ENCODE data around the gene FAM193A. TPM values are rescaled to one million over a fixed set of nuclear protein-coding genes. Genes with fewer than 3 reads are reported as not detected.
A peak's percentile ranks its signal among the peaks of the same experiment; 100 is the strongest.

Gene FAM193A
- total RNA-seq, 1 donor from 2014 or later: 26.1 TPM

GRCh38 chr4:2745516-2745915, 209.1 kb downstream of the FAM193A start:
- Histone ChIP-seq H3K9me3 (no peaks in the 10 kb centered on the region), H3K4me1 (peaks cover 17% of the 10 kb centered on the region), H3K27ac (peak overlapping the region; percentile 31), H3K4me3 (no peak overlapping the region), H3K27me3 (ENCODE audit: low read depth) (no peaks in the 10 kb centered on the region), H3K36me3 (peaks cover 73% of the 10 kb centered on the region)
- ATAC-seq: no peak
- DNase-seq: peak; percentile 3
- TF ChIP-seq, protein P1, sequence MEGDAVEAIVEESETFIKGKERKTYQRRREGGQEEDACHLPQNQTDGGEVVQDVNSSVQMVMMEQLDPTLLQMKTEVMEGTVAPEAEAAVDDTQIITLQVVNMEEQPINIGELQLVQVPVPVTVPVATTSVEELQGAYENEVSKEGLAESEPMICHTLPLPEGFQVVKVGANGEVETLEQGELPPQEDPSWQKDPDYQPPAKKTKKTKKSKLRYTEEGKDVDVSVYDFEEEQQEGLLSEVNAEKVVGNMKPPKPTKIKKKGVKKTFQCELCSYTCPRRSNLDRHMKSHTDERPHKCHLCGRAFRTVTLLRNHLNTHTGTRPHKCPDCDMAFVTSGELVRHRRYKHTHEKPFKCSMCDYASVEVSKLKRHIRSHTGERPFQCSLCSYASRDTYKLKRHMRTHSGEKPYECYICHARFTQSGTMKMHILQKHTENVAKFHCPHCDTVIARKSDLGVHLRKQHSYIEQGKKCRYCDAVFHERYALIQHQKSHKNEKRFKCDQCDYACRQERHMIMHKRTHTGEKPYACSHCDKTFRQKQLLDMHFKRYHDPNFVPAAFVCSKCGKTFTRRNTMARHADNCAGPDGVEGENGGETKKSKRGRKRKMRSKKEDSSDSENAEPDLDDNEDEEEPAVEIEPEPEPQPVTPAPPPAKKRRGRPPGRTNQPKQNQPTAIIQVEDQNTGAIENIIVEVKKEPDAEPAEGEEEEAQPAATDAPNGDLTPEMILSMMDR (IDR thresholded peaks at IDR 0.05): no peak
- intact Hi-C loops (cut with DNase I): no loop called here

DNA sequence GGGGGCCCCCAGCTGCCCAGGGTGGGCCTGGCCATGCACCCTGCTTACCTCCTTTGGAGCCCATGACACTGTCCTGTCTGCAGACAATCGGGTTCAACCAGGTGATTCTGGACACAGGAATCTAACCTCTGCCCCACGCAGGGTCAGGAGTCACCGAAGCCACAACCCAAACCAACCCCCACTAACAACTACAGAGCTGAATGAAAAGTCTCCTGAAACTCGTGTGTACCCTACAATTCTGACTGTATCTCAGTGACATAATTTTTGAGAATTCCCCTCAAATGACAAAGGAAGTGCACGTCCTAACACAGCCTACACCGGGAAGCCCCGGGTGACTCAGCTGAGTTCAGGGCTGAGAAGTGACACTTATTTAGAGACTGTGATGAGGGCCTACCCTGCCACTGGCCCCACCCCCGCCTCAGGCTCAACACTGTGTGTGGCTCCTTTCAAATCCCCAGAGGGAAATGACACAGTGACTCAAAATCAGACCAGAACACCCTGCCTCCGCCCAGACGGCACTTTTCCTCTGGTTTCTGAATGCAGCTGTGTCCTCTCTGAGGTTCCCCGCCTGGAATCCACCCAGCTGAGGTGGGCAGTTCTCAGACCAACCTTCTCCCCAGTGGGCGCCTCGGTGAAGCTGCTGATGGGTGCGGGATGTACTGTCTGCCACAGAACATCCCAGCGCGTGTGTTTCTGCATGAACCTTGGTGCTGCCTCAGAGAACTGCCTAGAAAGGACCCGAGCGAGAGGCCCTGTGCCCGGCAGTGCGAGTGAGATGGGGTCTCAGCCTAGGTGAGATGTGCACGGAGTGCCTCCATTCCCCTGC, 209.7 kb downstream of the FAM193A start:
- ATAC-seq: peak; percentile 68 to 69
- Histone ChIP-seq H3K4me1 (peaks cover 22% of the 10 kb centered on the region), H3K27ac (peak overlapping the region; percentile 31), H3K27me3 (ENCODE audit: low read depth) (no peaks in the 10 kb centered on the region), H3K9me3 (no peaks in the 10 kb centered on the region), H3K4me3 (no peak overlapping the region), H3K36me3 (peaks cover 68% of the 10 kb centered on the region)
- intact Hi-C loops (cut with DNase I): no loop called here
- TF ChIP-seq, protein P1 (IDR thresholded peaks at IDR 0.05): no peak
- DNase-seq: peak; percentile 51

DNA sequence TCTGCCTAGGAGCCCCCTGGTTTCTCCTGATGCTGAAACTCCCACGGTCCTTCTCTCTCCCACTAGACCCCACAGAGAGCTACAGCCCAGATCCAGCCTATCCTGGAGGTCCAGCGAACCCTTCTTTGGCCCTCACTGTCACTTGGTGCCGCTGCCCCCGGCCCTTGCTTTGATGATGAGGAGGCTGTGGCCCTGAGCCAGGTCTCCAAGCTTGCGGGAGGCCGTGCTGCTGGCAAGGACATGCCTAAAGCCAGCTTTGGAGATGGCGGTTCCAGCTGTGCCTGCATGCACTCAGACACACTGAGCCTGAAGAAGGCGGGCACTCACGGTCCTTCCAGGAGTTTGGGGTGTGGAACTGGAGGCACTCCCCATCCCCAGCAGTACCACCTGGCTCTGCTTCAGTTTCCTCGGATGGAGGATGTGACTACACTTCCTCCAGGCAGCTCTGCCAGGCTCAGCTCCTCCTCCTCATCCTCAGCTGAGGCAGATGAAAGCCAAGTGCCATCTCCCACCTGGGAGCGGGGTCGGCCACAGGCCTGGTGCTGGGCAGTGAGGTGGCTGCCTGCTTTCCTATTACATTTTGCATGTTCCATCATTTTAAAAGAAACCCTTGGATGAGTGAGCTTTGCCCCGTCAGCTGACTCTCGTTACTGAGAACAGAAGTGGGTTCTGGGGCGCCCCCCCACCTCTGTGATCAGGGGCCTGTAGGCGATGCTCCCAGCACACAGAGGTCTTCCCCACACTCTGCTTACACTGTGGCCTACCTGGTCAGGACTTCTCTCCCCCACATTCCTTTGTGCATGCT, 210.6 kb downstream of the FAM193A start:
- TF ChIP-seq, protein P1 (IDR thresholded peaks at IDR 0.05): no peak
- no peak for ATAC-seq
- H3K4me1 ChIP-seq: peaks cover 24% of the 10 kb centered on the region
- intact Hi-C loops (cut with DNase I): no loop called here
- DNase-seq: peak; percentile 46
- no peak overlapping the region for H3K4me3 ChIP-seq
- no peaks in the 10 kb centered on the region for H3K27me3 ChIP-seq (ENCODE audit: low read depth)
- peaks cover 63% of the 10 kb centered on the region for H3K36me3 ChIP-seq
- peak overlapping the region; percentile 31 for H3K27ac ChIP-seq
- no peaks in the 10 kb centered on the region for H3K9me3 ChIP-seq

DNA sequence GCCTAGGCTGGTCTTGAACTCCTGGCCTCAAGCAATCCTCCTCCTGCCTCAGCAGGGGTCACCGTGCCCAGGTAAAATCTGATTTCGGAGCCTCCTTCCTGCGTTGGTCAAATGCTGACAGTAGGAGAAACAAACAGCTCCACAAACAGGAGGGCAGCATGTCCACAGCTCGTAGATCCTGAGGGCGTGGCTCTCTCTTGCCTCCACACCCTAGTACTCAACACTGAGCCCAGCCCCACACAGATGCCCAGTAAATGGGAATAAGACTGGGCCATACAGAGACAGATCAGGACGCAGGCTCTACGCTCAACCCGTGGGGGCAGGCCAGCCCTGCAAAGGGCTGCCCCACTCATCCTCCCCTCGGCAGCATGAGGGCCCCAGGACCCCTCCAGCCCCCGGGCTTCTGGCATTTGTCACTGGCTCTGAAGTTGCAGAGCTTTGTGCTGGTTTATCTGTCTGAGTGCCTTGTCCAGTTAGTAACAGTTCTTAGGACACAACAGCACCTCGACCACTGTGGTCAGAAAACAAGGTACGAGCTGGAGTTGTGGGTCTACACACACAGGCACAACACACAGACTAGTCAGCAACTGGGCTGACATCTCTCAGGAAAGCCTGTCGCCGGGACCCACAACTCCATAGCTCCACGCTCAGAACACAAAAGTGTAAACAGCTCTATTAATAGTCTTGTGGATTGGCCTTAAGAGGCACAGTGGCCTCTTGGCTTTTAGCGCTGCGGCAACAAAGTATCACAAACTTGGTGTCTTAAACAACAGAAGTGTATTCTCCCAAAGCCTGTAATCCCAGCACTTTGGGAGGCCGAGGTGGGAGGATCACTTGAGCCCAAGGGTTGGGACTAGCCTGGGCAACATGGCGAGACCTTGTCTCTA, 214.5 kb downstream of the FAM193A start:
- Histone ChIP-seq H3K36me3 (peaks cover 32% of the 10 kb centered on the region), H3K27ac (no peak overlapping the region), H3K27me3 (ENCODE audit: low read depth) (no peaks in the 10 kb centered on the region), H3K9me3 (no peaks in the 10 kb centered on the region), H3K4me3 (no peak overlapping the region), H3K4me1 (peaks cover 40% of the 10 kb centered on the region)
- TF ChIP-seq, protein P1 (IDR thresholded peaks at IDR 0.05): no peak
- DNase-seq (peak; percentile 26), ATAC-seq (no peak)
- intact Hi-C loops (cut with DNase I): no loop called here

DNA sequence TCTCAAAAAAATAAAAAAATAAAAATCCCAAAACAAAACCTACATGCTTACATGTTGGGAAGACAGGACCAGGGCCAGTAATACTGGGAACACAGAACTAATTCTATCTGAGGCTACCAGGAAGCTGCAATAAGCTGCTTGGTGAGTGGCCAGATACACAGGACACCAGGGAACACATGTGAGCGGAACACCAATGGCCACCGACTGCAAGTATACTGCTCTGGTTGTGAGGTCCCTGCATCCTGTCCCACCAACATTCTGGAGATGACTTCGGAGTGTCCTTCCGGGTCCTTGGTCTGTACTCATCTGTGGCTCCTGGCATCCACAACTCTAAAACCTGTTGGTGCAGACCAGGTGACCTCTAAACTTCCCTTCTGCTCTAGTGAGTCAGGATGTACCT, 217.0 kb downstream of the FAM193A start:
- no peaks in the 10 kb centered on the region for H3K27me3 ChIP-seq (ENCODE audit: low read depth)
- H3K36me3 ChIP-seq: peaks cover 11% of the 10 kb centered on the region
- intact Hi-C loops (cut with DNase I): no loop called here
- H3K4me1 ChIP-seq: peaks cover 35% of the 10 kb centered on the region
- no peaks in the 10 kb centered on the region for H3K9me3 ChIP-seq
- TF ChIP-seq, protein P1 (IDR thresholded peaks at IDR 0.05): no peak
- no peak overlapping the region for H3K27ac ChIP-seq
- ATAC-seq (no peak), DNase-seq (peak; percentile 11)
- no peak overlapping the region for H3K4me3 ChIP-seq
